GM12892 (cell line): ENCODE results near the gene DENND6B.
A peak's percentile ranks its signal among the peaks of the same experiment; 100 is the strongest.

ENCODE experiments used
- POLR2A ChIP-seq: IDR thresholded peaks from 2 replicates; pipeline ENCODE4 v1.6.1; 2011; ENCODE audit warnings: low read depth, low read length, control low read depth
- POLR2AphosphoS5 ChIP-seq: IDR thresholded peaks from 2 replicates; pipeline ENCODE4 v1.6.1; 2011; ENCODE audit warnings: low read depth, low read length, control low read depth

- TF ChIP-seq POLR2A (peak; percentile 55; the same call in 1 of the 2 replicates), POLR2AphosphoS5 (peak; percentile 23; the same call in 1 of the 2 replicates)
Observed at GRCh38 chr22:50260801-50261614, 65.8 kb downstream of the DENND6B start.
